BLaER1 treated with 17β-estradiol and CSF1 and Interleukin-3, amounts not matched to agents 10 nM and 100 nM (cell line): ENCODE results near the gene TMEM62.

Experiments
- H3K27ac ChIP-seq, 11 experiments: shearing (Covaris generic); formaldehyde crosslinking; 2 replicates each; pipeline ENCODE4 v1.8.1; 2022
- H3K27me3 ChIP-seq, 11 experiments: shearing (Covaris generic); formaldehyde crosslinking; 2 replicates each; pipeline ENCODE4 v1.8.1; 2022
- H3K36me3 ChIP-seq, 11 experiments: shearing (Covaris generic); formaldehyde crosslinking; 2 replicates each; pipeline ENCODE4 v1.8.1; 2022
- H3K4me1 ChIP-seq, 10 experiments: shearing (Covaris generic); formaldehyde crosslinking; 2 replicates each; pipeline ENCODE4 v1.8.1; 2022
- H3K4me2 ChIP-seq, 11 experiments: shearing (Covaris generic); formaldehyde crosslinking; 2 replicates each; pipeline ENCODE4 v1.8.1; 2022
- H3K4me3 ChIP-seq, 10 experiments: shearing (Covaris generic); formaldehyde crosslinking; 2 replicates each; pipeline ENCODE4 v1.8.1; 2022
- H3K9ac ChIP-seq, 11 experiments: shearing (Covaris generic); formaldehyde crosslinking; 2 replicates each; pipeline ENCODE4 v1.8.1; 2022
- H3K9me3 ChIP-seq, 11 experiments: shearing (Covaris generic); formaldehyde crosslinking; replicated peaks in 1 of 11; 2 replicates each; pipeline ENCODE4 v1.8.1; 2022
- H4K20me1 ChIP-seq, 11 experiments: shearing (Covaris generic); formaldehyde crosslinking; 2 replicates each; pipeline ENCODE4 v1.8.1; 2022
- Cebpa-rat ChIP-seq, 11 experiments: shearing (Covaris generic); IDR thresholded peaks; 2 replicates each; pipeline ENCODE4 v1.8.1; 2022

Gene TMEM62

DNA sequence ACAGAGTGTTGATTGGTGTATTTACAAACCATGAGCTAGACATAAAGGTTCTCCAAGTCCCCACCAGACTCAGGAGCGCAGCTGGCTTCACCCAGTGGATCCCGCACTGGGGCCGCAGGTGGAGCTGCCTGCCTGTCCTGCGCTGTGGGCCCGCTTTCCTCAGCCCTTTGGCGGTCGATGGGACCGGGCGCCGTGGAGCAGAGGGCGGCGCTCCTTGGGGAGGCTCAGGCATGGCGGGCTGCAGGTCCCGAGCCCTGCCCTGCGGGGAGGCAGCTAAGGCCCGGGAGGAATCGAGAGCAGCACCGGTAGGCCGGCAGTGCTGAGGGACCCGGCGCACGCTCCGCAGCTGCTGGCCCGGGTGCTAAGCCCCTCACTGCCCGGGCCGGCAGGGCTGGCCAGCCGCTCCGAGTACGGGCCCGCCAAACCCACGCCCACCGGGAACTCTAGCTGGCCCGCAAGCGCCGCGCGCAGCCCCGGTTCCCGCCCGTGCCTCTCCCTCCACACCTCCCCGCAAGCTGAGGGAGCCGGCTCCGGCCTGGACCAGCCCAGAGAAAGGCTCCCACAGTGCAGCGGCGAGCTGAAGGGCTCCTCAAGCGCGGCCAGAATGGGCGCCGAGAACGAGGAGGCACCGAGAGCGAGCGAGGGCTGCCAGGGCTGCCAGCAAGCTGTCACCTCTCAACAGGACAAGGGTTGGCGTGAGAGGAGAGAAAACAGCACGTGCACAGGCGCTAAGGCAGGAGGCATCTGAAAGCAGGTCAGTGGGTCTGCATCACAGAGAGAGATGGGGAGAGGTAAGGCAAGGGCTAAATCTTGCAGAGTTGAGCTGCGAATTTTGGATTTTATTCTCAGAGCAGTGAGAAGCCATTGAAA lies 93.3 kb downstream of the TMEM62 start:
- peaks cover 0 to 5% (median 0%) of the 10 kb centered on the region in 10 experiments; a peak in 1 of 20 replicates for H3K4me1 ChIP-seq
- no peak overlapping the region for H3K4me2 ChIP-seq
- H3K9me3 ChIP-seq, result peaks cover 0 to 10% (median 0%) of the 10 kb centered on the region in 11 experiments; a peak in 8 of 22 replicates
- H4K20me1 ChIP-seq, result no peaks in the 10 kb centered on the region; a peak in 1 of 22 replicates
- TF ChIP-seq Cebpa-rat (IDR thresholded peaks at IDR 0.05), result no peak
- peaks cover 0 to 12% (median 0%) of the 10 kb centered on the region in 11 experiments; a peak in 2 of 22 replicates for H3K27me3 ChIP-seq
- no peak overlapping the region for H3K27ac ChIP-seq
- H3K9ac ChIP-seq, result no peak overlapping the region
- H3K36me3 ChIP-seq, result no peaks in the 10 kb centered on the region
- H3K4me3 ChIP-seq, result no peak overlapping the region

DNA sequence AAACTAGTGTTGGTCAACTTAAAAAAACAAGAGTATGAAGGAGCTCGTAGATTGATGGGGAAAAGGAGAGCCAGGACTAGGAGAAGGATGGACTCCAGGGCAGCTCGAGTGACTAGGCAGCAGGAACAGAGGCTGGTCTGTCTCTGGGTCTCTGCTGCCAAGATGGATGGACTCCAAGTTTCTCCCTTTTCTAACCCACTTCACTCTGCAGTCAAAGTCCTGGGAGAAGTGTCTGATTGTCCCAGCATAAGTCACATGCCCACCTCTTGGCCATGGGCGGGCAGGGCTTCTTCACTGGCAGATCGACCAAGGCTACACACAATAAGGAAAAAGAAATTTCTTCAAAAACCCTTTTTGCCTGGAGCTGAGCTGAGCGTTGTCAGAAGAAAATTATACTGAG lies 96.6 kb downstream of the TMEM62 start:
- Histone ChIP-seq H3K4me3 (no peak overlapping the region), H3K9ac (no peak overlapping the region), H3K27me3 (peaks cover 0 to 42% (median 0%) of the 10 kb centered on the region in 11 experiments; a peak in 7 of 22 replicates), H3K4me2 (no peak overlapping the region), H3K27ac (no peak overlapping the region), H3K4me1 (peaks cover 0 to 25% (median 13%) of the 10 kb centered on the region in 10 experiments; a peak in 11 of 20 replicates), H4K20me1 (peaks cover 0 to 17% (median 0%) of the 10 kb centered on the region in 11 experiments; a peak in 1 of 22 replicates), H3K9me3 (peaks cover 0 to 10% (median 0%) of the 10 kb centered on the region in 11 experiments; a peak in 8 of 22 replicates), H3K36me3 (no peaks in the 10 kb centered on the region)
- no peak for TF ChIP-seq Cebpa-rat (IDR thresholded peaks at IDR 0.05)

DNA sequence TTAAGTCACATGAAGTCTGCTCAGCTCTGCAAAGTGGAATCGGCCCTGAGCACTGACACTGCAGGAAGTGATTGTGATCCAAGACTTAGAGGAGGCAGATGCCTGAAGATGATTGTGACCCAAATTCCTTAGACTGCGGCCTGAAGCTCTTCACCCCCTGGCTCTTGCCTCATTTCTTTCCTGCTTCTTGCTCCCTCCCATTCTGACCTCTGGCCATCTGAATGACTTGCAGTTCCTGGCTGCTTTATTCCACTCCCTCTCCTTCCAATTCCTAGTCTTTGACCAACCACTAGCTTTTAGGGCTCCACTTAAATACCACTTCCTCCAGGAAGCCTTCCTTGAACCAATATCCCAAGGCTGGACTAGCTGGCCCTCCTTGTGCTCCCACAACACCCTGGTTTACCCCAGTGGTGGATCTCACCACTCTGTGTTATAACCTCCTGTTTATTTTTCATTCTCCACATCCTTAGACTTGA lies 97.3 kb downstream of the TMEM62 start:
- no peak overlapping the region for H3K9ac ChIP-seq

DNA sequence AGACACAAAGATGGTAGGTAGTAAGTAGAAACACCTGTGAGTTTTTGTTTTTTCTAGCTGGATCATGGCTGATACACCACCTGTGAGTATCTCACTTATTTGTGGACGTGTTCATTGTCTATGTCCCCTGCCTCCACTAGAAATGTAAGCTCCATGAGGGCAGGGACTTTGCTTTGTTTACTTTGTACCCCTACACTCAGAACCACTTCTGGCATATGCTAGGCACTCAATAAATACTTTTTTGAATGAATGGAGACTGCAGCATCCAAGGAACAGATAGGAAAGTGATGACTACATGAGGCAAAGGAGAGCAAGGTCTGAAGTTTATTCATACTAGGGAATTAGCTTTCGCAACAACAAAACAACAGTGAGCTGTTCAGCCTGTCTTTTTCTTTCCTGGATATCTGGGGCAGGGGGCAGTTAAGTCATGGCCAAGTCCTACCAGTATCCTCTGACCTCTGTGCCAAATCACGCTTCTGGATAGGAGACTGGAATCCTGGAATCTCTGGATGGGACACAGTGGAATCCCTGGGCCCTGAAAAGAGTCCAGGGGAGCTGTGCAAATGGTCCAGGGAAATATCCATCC lies 99.0 kb downstream of the TMEM62 start:
- Histone ChIP-seq H3K9ac (no peak overlapping the region), H3K4me3 (no peak overlapping the region), H3K4me2 (no peak overlapping the region), H4K20me1 (peaks cover 0 to 35% (median 0%) of the 10 kb centered on the region in 11 experiments; a peak in 5 of 22 replicates), H3K27me3 (peaks cover 0 to 65% (median 0%) of the 10 kb centered on the region in 11 experiments; a peak in 7 of 22 replicates), H3K9me3 (no peaks in the 10 kb centered on the region; a peak in 1 of 22 replicates), H3K4me1 (peaks cover 13 to 44% (median 36%) of the 10 kb centered on the region in 10 experiments; a peak in 19 of 20 replicates), H3K27ac (no peak overlapping the region), H3K36me3 (no peaks in the 10 kb centered on the region)
- no peak for TF ChIP-seq Cebpa-rat (IDR thresholded peaks at IDR 0.05)

More for the DNA sequence above, 97.3 kb downstream of the TMEM62 start:
- Histone ChIP-seq H3K4me2 (no peak overlapping the region), H3K9me3 (peaks cover 0 to 10% (median 0%) of the 10 kb centered on the region in 11 experiments; a peak in 8 of 22 replicates), H3K27ac (no peak overlapping the region), H3K4me1 (peaks cover 0 to 30% (median 19%) of the 10 kb centered on the region in 10 experiments; a peak in 16 of 20 replicates), H4K20me1 (peaks cover 0 to 24% (median 0%) of the 10 kb centered on the region in 11 experiments; a peak in 3 of 22 replicates), H3K36me3 (no peaks in the 10 kb centered on the region), H3K4me3 (no peak overlapping the region), H3K27me3 (peaks cover 0 to 49% (median 0%) of the 10 kb centered on the region in 11 experiments; a peak in 7 of 22 replicates)
- no peak for TF ChIP-seq Cebpa-rat (IDR thresholded peaks at IDR 0.05)
